Ishikawa (cell line): ENCODE data around the gene DND1.

Experiments
- CEBPB ChIP-seq: IDR thresholded peaks from 2 replicates; pipeline ENCODE4 v1.6.1; 2012
- CREB1 ChIP-seq: IDR thresholded peaks from 2 replicates; pipeline ENCODE4 v1.6.1; 2012; ENCODE audit warnings: low read depth
- EGR1 ChIP-seq: IDR thresholded peaks from 2 replicates; pipeline ENCODE4 v1.6.1; 2012
- EP300 ChIP-seq: IDR thresholded peaks from 2 replicates; pipeline ENCODE4 v1.6.1; 2012; ENCODE audit warnings: borderline replicate concordance
- FOXM1 ChIP-seq: IDR thresholded peaks from 2 replicates; pipeline ENCODE4 v1.6.1; 2012; ENCODE audit warnings: low read depth, borderline replicate concordance
- MAX ChIP-seq: IDR thresholded peaks from 2 replicates; pipeline ENCODE4 v1.6.1; 2012
- NFIC ChIP-seq: IDR thresholded peaks from 2 replicates; pipeline ENCODE4 v1.6.1; 2012
- RAD21 ChIP-seq: IDR thresholded peaks from 2 replicates; pipeline ENCODE4 v1.6.1; 2012; ENCODE audit warnings: low read depth
- REST ChIP-seq: IDR thresholded peaks from 2 replicates; pipeline ENCODE4 v1.6.1; 2012; ENCODE audit warnings: low read depth, mild to moderate bottlenecking
- TAF1 ChIP-seq: IDR thresholded peaks from 2 replicates; pipeline ENCODE4 v1.6.1; 2012; ENCODE audit warnings: low read depth, mild to moderate bottlenecking
- TCF12 ChIP-seq: IDR thresholded peaks from 2 replicates; pipeline ENCODE4 v1.6.1; 2012; ENCODE audit warnings: low read depth
- TEAD4 ChIP-seq: IDR thresholded peaks from 2 replicates; pipeline ENCODE4 v1.6.1; 2012
- USF1 ChIP-seq: IDR thresholded peaks from 2 replicates; pipeline ENCODE4 v1.6.1; 2012
- YY1 ChIP-seq: IDR thresholded peaks from 2 replicates; pipeline ENCODE4 v1.6.1; 2012; ENCODE audit warnings: low read depth
- ZBTB7A ChIP-seq: IDR thresholded peaks from 2 replicates; pipeline ENCODE4 v1.6.1; 2012; ENCODE audit warnings: low read depth

Gene DND1

DNA sequence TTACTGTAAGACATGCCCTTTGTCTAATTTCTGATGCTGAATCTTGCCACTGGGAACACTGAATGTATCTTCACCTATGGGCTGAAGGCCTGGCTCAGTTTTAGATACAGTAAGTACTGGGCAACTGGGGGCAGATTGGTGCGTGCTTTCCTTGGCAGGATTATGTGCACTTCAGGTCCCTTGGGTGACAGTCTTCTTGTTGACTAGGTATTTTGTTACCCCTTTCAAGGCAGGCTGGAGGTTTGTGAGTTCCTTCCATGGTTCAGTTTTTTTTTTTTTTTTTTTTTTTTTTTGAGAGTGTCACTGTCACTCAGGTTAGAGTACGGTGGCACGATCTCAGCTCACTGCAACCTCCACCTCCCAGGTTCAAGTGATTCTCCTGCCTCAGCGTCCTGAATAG lies 34.4 kb upstream of the DND1 start:
- no peak for TF ChIP-seq EGR1
- no peak for TF ChIP-seq RAD21
- TF ChIP-seq NFIC: no peak
- no peak for TF ChIP-seq USF1
- no peak for TF ChIP-seq CREB1
- TF ChIP-seq YY1: no peak
- no peak for TF ChIP-seq CEBPB

GRCh38 chr5:140700177-140701144 lies 27.1 kb upstream of the DND1 start, which contains the start of gene ZMAT2:
TSS of gene ZMAT2 (plus strand) at chr5:140700447. CDS start at chr5:140700461, 14 bp downstream.
- TF ChIP-seq USF1 (no peak), FOXM1 (peak; percentile 77; the same call in 1 of the 2 replicates), TEAD4 (peak; percentile 16; the same call in 1 of the 2 replicates), TCF12 (0 out of 2 replicates have a peak, but pooled peaks have one; percentile 17), EGR1 (peak; percentile 34; the same call in 1 of the 2 replicates), REST (no peak; the same call in 1 of the 2 replicates), CEBPB (peak; percentile 72; the same call in 1 of the 2 replicates), CREB1 (peak; percentile 71), EP300 (no peak), MAX (no peak), TAF1 (peak; percentile 96), YY1 (peak; percentile 98), NFIC (0 out of 2 replicates have a peak, but pooled peaks have one; percentile 14), ZBTB7A (no peak), RAD21 (no peak)

DNA sequence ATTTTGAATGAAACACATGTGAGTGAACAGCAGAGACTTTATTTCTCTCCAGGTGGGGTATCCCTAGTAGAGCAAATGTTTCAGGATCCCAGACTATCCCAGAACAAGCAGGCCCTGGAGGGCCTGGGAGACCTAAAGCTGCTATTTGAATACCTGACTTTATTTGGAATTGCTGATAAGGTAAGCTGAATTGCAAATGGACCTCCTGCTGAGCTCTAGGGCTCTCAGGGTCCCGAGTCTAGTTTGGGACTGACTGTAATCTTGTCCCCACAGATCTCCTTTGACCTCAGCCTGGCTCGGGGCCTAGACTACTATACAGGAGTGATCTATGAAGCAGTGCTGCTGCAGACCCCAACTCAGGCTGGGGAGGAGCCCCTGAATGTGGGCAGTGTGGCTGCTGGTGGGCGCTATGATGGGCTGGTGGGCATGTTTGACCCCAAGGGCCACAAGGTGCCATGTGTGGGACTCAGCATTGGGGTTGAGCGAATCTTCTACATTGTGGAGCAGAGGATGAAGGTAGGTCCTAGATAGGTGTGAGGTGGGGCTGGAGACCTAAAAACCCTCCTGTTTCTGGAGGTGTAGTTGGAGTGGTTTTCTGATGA lies 23.6 kb upstream of the DND1 start:
- no peak for TF ChIP-seq YY1
- no peak for TF ChIP-seq ZBTB7A
- no peak for TF ChIP-seq EP300
- no peak for TF ChIP-seq CREB1

DNA sequence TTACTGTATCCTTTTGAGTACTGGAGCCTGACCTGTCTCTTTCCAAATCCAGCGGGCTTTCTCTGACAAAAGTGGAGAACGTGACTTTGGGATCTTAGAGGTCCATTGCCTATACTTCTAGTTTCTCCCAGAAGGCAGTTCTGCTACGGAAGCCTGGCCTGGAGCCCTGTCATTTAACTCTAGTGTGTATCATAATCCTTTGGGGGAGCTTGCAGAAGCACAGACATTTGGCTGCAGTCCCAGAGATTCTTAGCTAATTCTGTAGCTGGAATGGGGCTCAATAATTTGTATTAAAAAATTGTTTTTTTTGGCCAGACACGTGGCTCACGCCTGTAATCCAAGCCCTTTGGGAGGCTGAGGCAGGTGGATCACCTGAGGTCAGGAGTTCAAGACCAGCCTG lies 20.9 kb upstream of the DND1 start:
- TF ChIP-seq USF1 (no peak), RAD21 (no peak), FOXM1 (no peak), TAF1 (no peak), CEBPB (no peak), EP300 (no peak), MAX (no peak), NFIC (no peak), TCF12 (no peak), YY1 (no peak), TEAD4 (no peak), ZBTB7A (no peak), REST (no peak), CREB1 (no peak), EGR1 (no peak)
